Medulla oblongata (tissue), 1 donor: Measurements from ENCODE around the gene ENG.
"Not testable (repeated sequence)": the region's sequence is repeated elsewhere in the genome, so short reads cannot be mapped to it uniquely, and the experiment has no call there.

ENCODE experiments used
- DNase-seq: peaks from one replicate; pipeline ENCODE4 v3.0.0-alpha.2; 2015; ENCODE audit errors: extremely low spot score

ENG gene

DNA sequence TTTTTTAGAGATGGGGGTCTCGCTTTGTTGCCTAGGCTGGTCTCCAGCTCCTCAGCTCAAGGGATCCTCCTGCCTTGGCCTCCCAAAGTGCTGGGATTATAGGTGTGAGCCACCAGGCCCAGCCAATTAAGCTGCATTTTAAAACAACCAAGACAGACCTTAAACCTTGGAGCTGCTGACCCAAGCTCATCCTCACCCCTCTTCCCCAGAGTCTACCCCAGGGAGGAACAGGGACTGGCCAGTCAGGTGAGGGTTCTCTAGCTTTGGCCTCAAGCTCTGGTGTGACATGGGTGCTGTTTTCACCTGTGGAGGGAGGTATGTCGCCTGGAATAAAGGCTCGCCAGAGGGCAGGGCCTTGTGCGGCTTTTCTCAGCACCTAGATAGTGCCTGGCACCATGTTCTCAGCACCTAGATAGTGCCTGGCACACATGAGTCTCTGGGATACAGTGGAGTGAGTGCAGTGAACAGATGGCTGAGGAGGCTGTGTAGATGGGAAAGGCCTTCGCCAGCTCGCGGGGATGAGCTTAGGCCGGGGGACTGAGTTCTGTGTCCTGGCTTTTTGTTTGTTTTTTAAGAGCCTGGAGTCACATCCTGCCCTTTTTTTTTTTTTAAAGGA, 61.3 kb downstream of the ENG start:
- DNase-seq: no peak

GRCh38 chr9:127792417-127793031, 61.9 kb downstream of the ENG start:
- no peak for DNase-seq

DNA sequence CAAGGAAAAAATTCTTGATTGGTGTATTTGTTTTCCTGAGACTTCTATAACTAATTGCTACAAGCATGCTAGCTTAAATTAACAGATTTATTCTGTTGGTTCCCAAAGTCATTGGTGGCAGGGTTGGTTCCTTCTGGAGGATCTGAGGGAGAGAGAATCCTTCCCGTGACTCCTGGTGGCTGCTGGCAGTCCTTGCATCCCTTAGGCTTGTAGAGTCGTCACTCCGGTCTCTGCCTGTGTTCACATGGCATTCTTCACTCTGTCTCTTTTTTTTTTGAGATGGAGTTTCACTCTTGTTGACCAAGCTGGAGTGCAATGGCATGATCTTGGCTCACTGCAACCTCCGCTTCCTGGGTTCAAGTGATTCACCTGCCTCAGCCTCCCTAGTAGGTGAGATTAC, 63.4 kb downstream of the ENG start:
- DNase-seq: no peak

DNA sequence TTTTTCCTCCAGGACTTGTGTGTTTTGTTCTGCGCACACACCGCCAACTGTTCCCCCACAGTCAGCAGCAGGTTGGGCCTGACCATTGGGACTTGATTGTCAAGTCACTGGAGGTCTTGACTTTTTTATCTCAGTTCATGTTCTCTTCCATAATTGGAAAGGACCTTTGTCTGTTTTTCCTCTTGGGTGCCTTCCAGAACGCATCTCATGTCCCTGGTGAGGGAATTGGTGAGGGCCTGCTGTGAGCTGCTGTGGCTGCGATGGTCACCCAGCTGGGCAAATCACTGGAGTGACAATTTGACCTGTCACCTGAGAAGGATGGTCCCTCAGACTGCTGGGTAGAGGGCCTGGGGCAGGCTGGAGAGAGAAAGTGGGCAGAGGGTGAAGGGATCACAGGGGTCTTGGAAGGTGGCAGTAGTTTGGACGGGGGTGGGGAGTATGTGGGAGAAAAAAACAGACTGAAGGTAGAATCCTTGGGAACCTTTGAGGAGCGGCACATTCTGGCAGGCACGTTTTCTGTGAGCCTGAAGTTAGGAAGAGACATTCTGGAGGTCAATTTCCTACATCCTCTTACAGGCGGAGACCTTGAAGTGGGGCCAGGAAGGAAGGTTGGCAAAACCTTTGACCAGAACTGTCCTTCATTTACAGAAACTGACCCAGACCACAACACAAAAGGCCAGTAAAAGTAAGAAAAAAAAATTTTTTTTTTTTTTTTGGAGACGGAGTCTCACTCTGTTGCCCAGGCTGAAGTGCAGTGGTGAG, 64.2 kb downstream of the ENG start:
- DNase-seq: no peak

- DNase-seq: no peak
Measured at GRCh38 chr9:127789179-127789578, 65.3 kb downstream of the ENG start.

DNA sequence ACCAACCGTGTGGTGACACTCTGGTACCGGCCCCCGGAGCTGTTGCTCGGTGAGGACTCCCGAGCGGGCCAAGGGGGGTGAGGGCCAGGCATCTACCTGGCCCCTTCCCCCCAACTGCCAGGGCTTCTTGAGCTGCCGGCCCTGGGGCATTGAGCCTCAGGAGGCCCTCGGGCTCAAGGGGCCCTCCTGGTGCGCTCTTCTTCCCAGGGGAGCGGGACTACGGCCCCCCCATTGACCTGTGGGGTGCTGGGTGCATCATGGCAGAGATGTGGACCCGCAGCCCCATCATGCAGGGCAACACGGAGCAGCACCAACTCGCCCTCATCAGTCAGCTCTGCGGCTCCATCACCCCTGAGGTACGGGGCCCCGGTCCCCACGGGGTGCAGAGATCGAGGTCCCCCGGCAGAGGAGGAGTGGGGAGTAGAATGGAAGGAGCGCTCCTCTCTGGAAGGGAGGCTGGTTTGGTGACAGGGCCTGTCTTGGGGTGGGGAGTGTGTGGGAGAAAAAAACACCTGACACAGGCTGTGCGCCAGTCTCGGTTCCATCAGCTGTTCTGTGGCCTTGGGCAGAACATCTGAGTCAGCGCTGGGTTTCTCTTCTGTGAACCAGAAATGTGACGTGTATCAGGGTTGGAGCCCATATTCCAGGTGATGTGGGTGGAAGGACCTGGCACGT, 66.0 kb downstream of the ENG start:
- DNase-seq: no peak

GRCh38 chr9:127786773-127787104, 67.7 kb downstream of the ENG start:
- DNase-seq: no peak

DNA sequence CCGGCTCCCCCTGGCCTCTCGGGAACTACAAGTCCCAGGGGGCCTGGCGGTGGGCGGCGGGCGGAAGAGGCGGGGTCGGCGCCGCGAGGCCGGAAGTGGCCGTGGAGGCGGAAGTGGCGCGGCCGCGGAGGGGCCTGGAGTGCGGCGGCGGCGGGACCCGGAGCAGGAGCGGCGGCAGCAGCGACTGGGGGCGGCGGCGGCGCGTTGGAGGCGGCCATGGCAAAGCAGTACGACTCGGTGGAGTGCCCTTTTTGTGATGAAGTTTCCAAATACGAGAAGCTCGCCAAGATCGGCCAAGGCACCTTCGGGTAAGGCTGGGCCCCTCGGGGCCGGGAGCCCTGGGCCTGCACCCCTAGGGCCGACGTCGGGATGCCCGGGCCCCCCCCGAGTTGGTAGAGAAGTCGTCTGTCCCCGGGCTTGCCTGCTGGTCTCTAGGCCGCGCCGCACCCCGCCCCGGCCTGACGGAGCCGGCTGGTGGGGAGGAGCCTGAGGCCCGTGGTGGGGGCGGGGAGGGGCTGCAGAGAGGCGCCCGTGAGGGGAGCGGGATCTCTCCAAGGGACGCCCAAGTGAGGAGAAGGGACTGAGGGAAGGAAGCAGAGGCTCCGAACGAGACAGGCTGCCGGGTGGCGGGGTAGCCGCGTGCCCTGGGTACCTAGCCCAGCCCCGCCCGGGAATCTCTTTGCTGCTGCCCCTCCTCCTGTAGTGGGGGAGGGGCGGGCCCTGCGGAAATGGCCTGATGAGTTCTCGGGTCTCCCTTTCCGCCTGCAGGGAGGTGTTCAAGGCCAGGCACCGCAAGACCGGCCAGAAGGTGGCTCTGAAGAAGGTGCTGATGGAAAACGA, 68.3 kb downstream of the ENG start, which contains the start of gene CDK9:
CDK9 (plus strand) TSS at position 102 of the 840 bp plus-strand sequence; CDS start at position 217, 115 bp downstream.
- DNase-seq: peak; percentile 89

GRCh38 chr9:127785023-127785932, 69.2 kb downstream of the ENG start:
- DNase-seq: peak; percentile 86

DNA sequence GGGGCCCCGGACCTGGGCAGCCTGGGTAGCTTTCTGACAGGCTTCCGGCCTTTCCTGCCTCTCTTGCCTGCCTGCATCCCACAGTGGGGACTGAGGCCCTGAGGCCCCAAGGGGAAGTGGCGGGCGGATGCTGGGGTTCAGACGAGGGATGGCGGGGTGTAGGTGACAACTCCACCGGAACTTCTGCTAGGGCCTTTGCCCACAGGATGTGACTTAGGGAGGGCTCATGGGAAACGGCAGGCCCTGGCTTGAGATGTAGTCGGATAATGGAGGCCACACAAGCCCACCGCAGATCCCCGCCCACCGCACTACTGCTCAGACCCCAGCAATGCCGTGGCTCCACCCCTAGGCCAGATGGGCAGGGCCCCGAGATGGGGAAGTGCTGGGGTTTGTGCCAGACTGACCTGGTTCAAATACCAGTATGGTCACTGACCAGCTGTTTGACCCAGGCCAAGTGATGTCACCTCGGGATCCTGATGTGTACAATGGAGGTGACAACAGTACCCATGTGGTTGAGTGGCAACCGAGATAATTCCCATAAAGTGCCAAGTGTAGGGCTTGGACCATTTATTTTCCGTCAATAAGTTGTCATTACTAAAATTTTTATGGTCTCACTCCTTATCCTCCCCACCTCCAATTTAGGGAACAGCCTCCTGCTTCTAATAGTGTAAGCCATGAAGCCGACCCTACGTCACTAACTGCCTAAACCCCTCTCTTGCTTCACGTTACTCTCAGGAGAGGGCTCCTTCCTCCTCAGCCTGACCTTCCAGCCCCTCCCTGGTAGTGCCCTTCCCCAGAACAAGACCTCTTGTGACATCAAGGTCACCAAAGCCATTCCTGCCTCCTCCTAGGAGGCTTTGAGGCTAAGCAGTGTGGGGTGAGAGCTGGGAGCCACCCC, 71.1 kb downstream of the ENG start:
- DNase-seq: peak; percentile 43

- DNase-seq: no peak
Measured at GRCh38 chr9:127781806-127782205, 72.7 kb downstream of the ENG start.

DNA sequence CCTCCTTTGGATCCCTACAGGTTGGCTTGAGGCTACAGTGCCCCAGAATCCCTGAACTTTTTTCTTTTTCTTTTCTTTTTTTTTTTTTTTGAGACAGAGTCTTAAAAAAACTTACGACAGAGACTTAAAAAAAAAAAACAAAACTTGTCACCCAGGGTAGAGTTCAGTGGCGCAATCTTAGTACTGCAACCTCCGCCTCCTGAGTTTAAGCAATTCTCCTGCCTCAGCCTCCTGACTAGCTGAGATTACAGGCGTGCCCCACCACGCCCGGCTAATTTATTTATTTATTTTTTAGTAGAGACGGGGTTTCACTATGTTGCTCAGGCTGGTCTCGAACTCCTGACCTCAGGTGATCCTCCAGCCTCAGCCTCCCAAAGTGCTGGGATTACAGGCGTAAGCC, 73.5 kb downstream of the ENG start:
- DNase-seq: not testable (repeated sequence)

- peak; percentile 82 for DNase-seq
Measured at GRCh38 chr9:127780126-127780885, 74.2 kb downstream of the ENG start.

DNA sequence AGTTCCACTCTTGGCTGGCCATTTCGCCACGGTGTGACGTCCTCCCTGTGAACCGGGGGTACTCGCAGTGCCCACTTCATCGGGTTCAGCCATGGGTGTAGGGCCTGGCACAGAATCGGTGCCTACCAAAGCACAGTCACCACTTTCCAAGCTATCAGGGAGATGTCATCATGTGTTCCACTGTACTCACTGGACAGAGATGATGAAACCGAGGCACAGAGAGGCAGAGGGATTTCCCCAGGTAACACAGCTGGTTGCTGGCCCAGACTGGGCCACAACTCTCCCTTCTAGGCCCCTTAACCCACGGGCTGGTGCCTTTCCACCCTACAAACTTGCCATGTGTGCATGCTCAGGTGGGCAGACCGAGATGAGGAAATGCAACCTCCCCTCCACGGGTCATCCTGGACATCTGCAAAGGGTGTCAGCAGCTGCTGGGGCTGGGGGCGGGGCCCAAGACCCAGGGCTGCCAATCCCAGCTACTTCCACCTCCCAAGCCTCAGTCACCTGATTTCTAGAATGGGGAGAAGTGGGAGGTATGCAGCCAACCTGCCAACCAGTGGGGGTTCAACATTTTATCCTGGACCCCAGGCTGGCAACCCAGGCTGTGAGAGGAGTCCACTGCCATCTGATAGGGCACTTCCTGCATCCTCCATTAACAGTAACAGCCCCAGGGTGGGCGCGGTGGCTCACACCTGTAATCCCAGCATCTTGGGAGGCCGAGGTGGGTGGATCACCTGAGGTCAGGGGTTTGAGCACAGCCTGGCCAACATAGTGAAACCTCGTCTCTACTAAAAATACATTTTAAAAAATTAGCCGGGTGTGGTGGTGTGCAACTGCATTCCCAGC, 75.1 kb downstream of the ENG start:
- DNase-seq: peak; percentile 30

GRCh38 chr9:127778280-127779135, 76.0 kb downstream of the ENG start, which contains the start of gene SH2D3C:
Gene SH2D3C (minus strand): TSS chr9:127778666. CDS start chr9:127778627, 39 bp downstream.
- DNase-seq: peak; percentile 66

GRCh38 chr9:127777368-127777980, 77.0 kb downstream of the ENG start:
- DNase-seq: no peak
